Ishikawa (cell line): ENCODE results near the gene OR2AE1.

ENCODE experiments used
- CEBPB ChIP-seq: IDR thresholded peaks from 2 replicates; pipeline ENCODE4 v1.6.1; 2012
- CREB1 ChIP-seq: IDR thresholded peaks from 2 replicates; pipeline ENCODE4 v1.6.1; 2012; ENCODE audit warnings: low read depth
- EP300 ChIP-seq: IDR thresholded peaks from 2 replicates; pipeline ENCODE4 v1.6.1; 2012; ENCODE audit warnings: borderline replicate concordance
- FOXM1 ChIP-seq: IDR thresholded peaks from 2 replicates; pipeline ENCODE4 v1.6.1; 2012; ENCODE audit warnings: low read depth, borderline replicate concordance
- MAX ChIP-seq: IDR thresholded peaks from 2 replicates; pipeline ENCODE4 v1.6.1; 2012
- NFIC ChIP-seq: IDR thresholded peaks from 2 replicates; pipeline ENCODE4 v1.6.1; 2012
- RAD21 ChIP-seq: IDR thresholded peaks from 2 replicates; pipeline ENCODE4 v1.6.1; 2012; ENCODE audit warnings: low read depth
- REST ChIP-seq: IDR thresholded peaks from 2 replicates; pipeline ENCODE4 v1.6.1; 2012; ENCODE audit warnings: low read depth, mild to moderate bottlenecking
- TAF1 ChIP-seq: IDR thresholded peaks from 2 replicates; pipeline ENCODE4 v1.6.1; 2012; ENCODE audit warnings: low read depth, mild to moderate bottlenecking
- TCF12 ChIP-seq: IDR thresholded peaks from 2 replicates; pipeline ENCODE4 v1.6.1; 2012; ENCODE audit warnings: low read depth
- TEAD4 ChIP-seq: IDR thresholded peaks from 2 replicates; pipeline ENCODE4 v1.6.1; 2012
- YY1 ChIP-seq: IDR thresholded peaks from 2 replicates; pipeline ENCODE4 v1.6.1; 2012; ENCODE audit warnings: low read depth
- ZBTB7A ChIP-seq: IDR thresholded peaks from 2 replicates; pipeline ENCODE4 v1.6.1; 2012; ENCODE audit warnings: low read depth

DNA sequence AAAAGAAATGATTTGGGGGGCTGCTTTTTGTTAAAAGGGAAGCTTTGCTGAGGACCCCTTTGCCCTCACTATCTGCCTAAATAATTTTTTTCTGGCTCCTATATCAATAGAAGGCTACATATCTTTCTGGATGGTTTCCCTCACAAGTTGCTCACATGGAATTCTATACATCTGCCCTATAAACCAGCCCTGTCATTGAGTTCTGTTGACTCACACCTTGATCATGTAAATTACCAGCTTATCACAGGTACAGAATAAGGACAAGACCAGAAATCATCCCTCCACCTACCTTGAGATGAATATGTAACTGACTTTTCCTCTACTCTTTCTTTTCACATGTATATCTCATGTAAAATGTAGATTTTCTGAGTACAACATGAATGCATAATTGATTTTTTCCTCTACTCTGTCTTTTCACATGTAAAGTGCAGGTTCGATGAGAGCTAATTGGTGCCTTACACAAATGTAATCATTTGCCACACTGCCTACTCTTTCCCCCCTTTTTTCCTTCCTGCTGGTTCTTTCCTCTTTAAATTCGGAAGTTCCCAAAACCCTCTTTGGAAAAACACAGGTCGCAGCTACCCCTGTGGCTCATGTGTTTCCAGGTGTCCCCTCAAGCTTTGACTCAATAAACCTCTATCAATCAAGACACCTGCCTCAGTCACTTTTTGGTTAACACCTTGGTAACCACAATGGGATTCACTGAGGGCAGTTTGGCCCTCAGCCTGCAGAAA, 36.5 kb downstream of the OR2AE1 start:
- TF ChIP-seq YY1 (no peak), EP300 (no peak), RAD21 (no peak), REST (no peak), TCF12 (no peak), TEAD4 (no peak), MAX (no peak), NFIC (no peak), ZBTB7A (no peak), CEBPB (no peak), CREB1 (no peak), FOXM1 (no peak), TAF1 (no peak)
